HEK293T (cell line): Measurements from ENCODE around the gene SPEN.

ENCODE experiments used
- ARNT ChIP-seq: fragments of 450-650 bp; IDR thresholded peaks from 2 replicates; pipeline ENCODE4 v1.6.1; 2017; ENCODE audit warnings: mild to moderate bottlenecking
- BHLHE40 ChIP-seq: fragments of 450-650 bp; IDR thresholded peaks from 2 replicates; pipeline ENCODE4 v1.6.1; 2016; ENCODE audit warnings: mild to moderate bottlenecking, moderate library complexity, borderline replicate concordance
- ELF4 ChIP-seq: fragments of 450-650 bp; IDR thresholded peaks from 2 replicates; pipeline ENCODE4 v1.6.1; 2017; ENCODE audit warnings: antibody characterized with exemption
- FOXK2 ChIP-seq: fragments of 450-650 bp; IDR thresholded peaks from 2 replicates; pipeline ENCODE4 v1.6.1; 2016; ENCODE audit warnings: mild to moderate bottlenecking
- FOXM1 ChIP-seq: fragments of 450-650 bp; IDR thresholded peaks from 2 replicates; pipeline ENCODE4 v1.6.1; 2017; ENCODE audit warnings: mild to moderate bottlenecking, borderline replicate concordance
- HDGF ChIP-seq: fragments of 450-650 bp; IDR thresholded peaks from 2 replicates; pipeline ENCODE4 v1.6.1; 2017; ENCODE audit warnings: antibody characterized with exemption, borderline replicate concordance
- L3MBTL2 ChIP-seq: fragments of 450-650 bp; conservative IDR thresholded peaks from 2 replicates; pipeline ENCODE4 v1.6.1; 2016; ENCODE audit warnings: mild to moderate bottlenecking
- LEF1 ChIP-seq: fragments of 450-650 bp; IDR thresholded peaks from 2 replicates; pipeline ENCODE4 v1.6.1; 2017; ENCODE audit warnings: mild to moderate bottlenecking, borderline replicate concordance
- NFRKB ChIP-seq: fragments of 450-650 bp; IDR thresholded peaks from 2 replicates; pipeline ENCODE4 v1.6.1; 2016; ENCODE audit warnings: mild to moderate bottlenecking, moderate library complexity
- PKNOX1 ChIP-seq: fragments of 450-650 bp; IDR thresholded peaks from 2 replicates; pipeline ENCODE4 v1.6.1; 2016
- SP1 ChIP-seq: fragments of 450-650 bp; IDR thresholded peaks from 2 replicates; pipeline ENCODE4 v1.6.1; 2017
- SUZ12 ChIP-seq: fragments of 450-650 bp; IDR thresholded peaks from 2 replicates; pipeline ENCODE4 v1.6.1; 2016; ENCODE audit warnings: mild to moderate bottlenecking
- TARDBP ChIP-seq: fragments of 450-650 bp; IDR thresholded peaks from 2 replicates; pipeline ENCODE4 v1.6.1; 2016
- ZNF384 ChIP-seq: fragments of 450-650 bp; IDR thresholded peaks from 2 replicates; pipeline ENCODE4 v1.6.1; 2016

GRCh38 chr1:15850471-15851001 lies 3.0 kb downstream of the SPEN start:
- TF ChIP-seq ARNT (no peak), SP1 (no peak), ZNF384 (no peak), FOXM1 (no peak), BHLHE40 (no peak), FOXK2 (no peak), HDGF (no peak), TARDBP (no peak), PKNOX1 (no peak), SUZ12 (no peak), LEF1 (no peak), L3MBTL2 (no peak), NFRKB (no peak), ELF4 (no peak)
